Measurements from ENCODE around the gene SYNJ2BP.

The SYNJ2BP gene

GRCh38 chr14:70398706-70399431 is 18.0 kb downstream of the SYNJ2BP start:
- H3K9ac ChIP-seq (ENCODE audit: low read length): no peak overlapping the region
- H3K4me3 ChIP-seq (ENCODE audit: low read length): no peak overlapping the region
- no peaks in the 10 kb centered on the region for H3K9me3 ChIP-seq (ENCODE audit: insufficient read depth, low read length)
- no peak for TF ChIP-seq EZH2phosphoT487 (IDR thresholded peaks at IDR 0.05; ENCODE audit: low read depth)
- TF ChIP-seq, protein P1, sequence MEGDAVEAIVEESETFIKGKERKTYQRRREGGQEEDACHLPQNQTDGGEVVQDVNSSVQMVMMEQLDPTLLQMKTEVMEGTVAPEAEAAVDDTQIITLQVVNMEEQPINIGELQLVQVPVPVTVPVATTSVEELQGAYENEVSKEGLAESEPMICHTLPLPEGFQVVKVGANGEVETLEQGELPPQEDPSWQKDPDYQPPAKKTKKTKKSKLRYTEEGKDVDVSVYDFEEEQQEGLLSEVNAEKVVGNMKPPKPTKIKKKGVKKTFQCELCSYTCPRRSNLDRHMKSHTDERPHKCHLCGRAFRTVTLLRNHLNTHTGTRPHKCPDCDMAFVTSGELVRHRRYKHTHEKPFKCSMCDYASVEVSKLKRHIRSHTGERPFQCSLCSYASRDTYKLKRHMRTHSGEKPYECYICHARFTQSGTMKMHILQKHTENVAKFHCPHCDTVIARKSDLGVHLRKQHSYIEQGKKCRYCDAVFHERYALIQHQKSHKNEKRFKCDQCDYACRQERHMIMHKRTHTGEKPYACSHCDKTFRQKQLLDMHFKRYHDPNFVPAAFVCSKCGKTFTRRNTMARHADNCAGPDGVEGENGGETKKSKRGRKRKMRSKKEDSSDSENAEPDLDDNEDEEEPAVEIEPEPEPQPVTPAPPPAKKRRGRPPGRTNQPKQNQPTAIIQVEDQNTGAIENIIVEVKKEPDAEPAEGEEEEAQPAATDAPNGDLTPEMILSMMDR (IDR thresholded peaks at IDR 0.05; ENCODE audit: low read depth, low read length): no peak
- no peak overlapping the region for H3K27ac ChIP-seq (ENCODE audit: low read length)
- no peaks in the 10 kb centered on the region for H3K27me3 ChIP-seq (ENCODE audit: low read depth, low read length)
- no peaks in the 10 kb centered on the region for H3K79me2 ChIP-seq (ENCODE audit: low read length)
- no peaks in the 10 kb centered on the region for H3K4me1 ChIP-seq (ENCODE audit: low read length)
- H3K4me2 ChIP-seq (ENCODE audit: low read length): no peak overlapping the region
- no peak overlapping the region for H2AFZ ChIP-seq (ENCODE audit: low read depth, low read length)
- H3K36me3 ChIP-seq (replicated peaks; ENCODE audit: low read depth, low read length): no peaks in the 10 kb centered on the region
- H4K20me1 ChIP-seq (ENCODE audit: insufficient read depth, low read length): no peaks in the 10 kb centered on the region

DNA sequence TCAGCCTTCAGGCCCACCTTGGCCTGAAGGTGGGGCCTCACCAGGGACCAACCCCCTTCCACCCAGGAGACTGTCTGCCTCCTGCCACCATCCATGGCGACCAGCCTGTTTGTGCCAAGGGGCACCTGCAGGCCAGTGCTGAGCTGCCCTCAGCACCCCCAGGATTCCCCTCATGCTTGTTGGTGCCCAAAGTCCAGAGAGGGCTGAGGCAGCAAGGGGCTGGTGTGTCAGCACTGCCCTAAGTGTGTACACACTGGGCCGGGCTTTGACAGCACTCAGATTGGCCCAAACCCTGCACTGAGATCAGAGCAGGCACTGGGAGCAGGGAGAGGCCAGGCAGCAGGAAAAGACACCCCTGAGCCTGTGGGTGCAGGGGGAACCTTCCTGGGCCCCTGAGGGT is 18.6 kb downstream of the SYNJ2BP start:
- H3K9ac ChIP-seq (ENCODE audit: low read length): no peak overlapping the region
- no peak overlapping the region for H3K27ac ChIP-seq (ENCODE audit: low read length)
- no peaks in the 10 kb centered on the region for H3K4me1 ChIP-seq (ENCODE audit: low read length)
- H2AFZ ChIP-seq (ENCODE audit: low read depth, low read length): no peak overlapping the region
- no peaks in the 10 kb centered on the region for H3K36me3 ChIP-seq (replicated peaks; ENCODE audit: low read depth, low read length)
- H3K4me2 ChIP-seq (ENCODE audit: low read length): no peak overlapping the region
- H4K20me1 ChIP-seq (ENCODE audit: insufficient read depth, low read length): no peaks in the 10 kb centered on the region
- H3K9me3 ChIP-seq (ENCODE audit: insufficient read depth, low read length): no peaks in the 10 kb centered on the region
- TF ChIP-seq, protein P1 (IDR thresholded peaks at IDR 0.05; ENCODE audit: low read depth, low read length): no peak
- H3K79me2 ChIP-seq (ENCODE audit: low read length): no peaks in the 10 kb centered on the region
- no peak overlapping the region for H3K4me3 ChIP-seq (ENCODE audit: low read length)
- H3K27me3 ChIP-seq (ENCODE audit: low read depth, low read length): no peaks in the 10 kb centered on the region

DNA sequence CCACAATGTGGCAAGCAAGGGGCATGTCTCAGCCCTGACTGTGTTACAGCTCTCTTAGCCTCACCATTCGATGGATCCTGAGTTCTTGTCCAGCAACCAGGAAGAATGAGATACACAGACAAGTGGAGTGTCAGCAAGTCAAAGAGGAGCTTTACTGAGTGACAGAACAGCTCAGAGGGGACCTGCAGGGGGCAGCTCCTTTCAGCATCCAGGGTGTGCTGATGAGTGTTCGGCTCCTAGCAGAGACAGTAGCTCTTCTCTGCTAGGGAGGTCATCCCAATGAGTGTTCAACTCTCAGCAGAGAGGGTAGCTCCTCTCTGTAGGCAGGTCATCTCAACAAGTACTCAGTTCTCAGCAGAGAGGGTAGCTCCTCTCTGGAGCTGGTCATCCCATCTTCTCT is 19.1 kb downstream of the SYNJ2BP start:
- H3K9ac ChIP-seq (ENCODE audit: low read length): no peak overlapping the region
- TF ChIP-seq EZH2phosphoT487 (IDR thresholded peaks at IDR 0.05; ENCODE audit: low read depth): no peak
- TF ChIP-seq, protein P1 (IDR thresholded peaks at IDR 0.05; ENCODE audit: low read depth, low read length): no peak

GRCh38 chr14:70394674-70395306 is 22.1 kb downstream of the SYNJ2BP start:
- no peaks in the 10 kb centered on the region for H3K9me3 ChIP-seq (ENCODE audit: insufficient read depth, low read length)
- TF ChIP-seq, protein P1 (IDR thresholded peaks at IDR 0.05; ENCODE audit: low read depth, low read length): no peak
- TF ChIP-seq EZH2phosphoT487 (IDR thresholded peaks at IDR 0.05; ENCODE audit: low read depth): no peak

More for the DNA sequence above, 19.1 kb downstream of the SYNJ2BP start:
- Histone ChIP-seq H3K4me2 (ENCODE audit: low read length) (no peak overlapping the region), H4K20me1 (ENCODE audit: insufficient read depth, low read length) (no peaks in the 10 kb centered on the region), H3K36me3 (replicated peaks; ENCODE audit: low read depth, low read length) (no peaks in the 10 kb centered on the region), H3K4me3 (ENCODE audit: low read length) (no peak overlapping the region), H2AFZ (ENCODE audit: low read depth, low read length) (no peak overlapping the region), H3K27ac (ENCODE audit: low read length) (no peak overlapping the region), H3K4me1 (ENCODE audit: low read length) (no peaks in the 10 kb centered on the region), H3K27me3 (ENCODE audit: low read depth, low read length) (no peaks in the 10 kb centered on the region), H3K79me2 (ENCODE audit: low read length) (no peaks in the 10 kb centered on the region), H3K9me3 (ENCODE audit: insufficient read depth, low read length) (no peaks in the 10 kb centered on the region)

More at GRCh38 chr14:70394674-70395306, 22.1 kb downstream of the SYNJ2BP start:
- Histone ChIP-seq H3K36me3 (replicated peaks; ENCODE audit: low read depth, low read length) (no peaks in the 10 kb centered on the region), H3K27me3 (ENCODE audit: low read depth, low read length) (no peaks in the 10 kb centered on the region), H3K9ac (ENCODE audit: low read length) (no peak overlapping the region), H4K20me1 (ENCODE audit: insufficient read depth, low read length) (no peaks in the 10 kb centered on the region), H2AFZ (ENCODE audit: low read depth, low read length) (no peak overlapping the region), H3K27ac (ENCODE audit: low read length) (no peak overlapping the region), H3K4me3 (ENCODE audit: low read length) (no peak overlapping the region), H3K4me2 (ENCODE audit: low read length) (no peak overlapping the region), H3K79me2 (ENCODE audit: low read length) (no peaks in the 10 kb centered on the region), H3K4me1 (ENCODE audit: low read length) (no peaks in the 10 kb centered on the region)
